A673 (cell line): ENCODE measurements around the gene UBA52. TPM values are rescaled to one million over a fixed set of nuclear protein-coding genes. Genes with fewer than 3 reads are reported as not detected.
A peak's percentile ranks its signal among the peaks of the same experiment; 100 is the strongest.

Experiments used
- BruUV-seq: library from RNA; stranded (reverse); fragments of 400-500 nt; replicated peaks from 2 replicates; lab custom pipeline; 2021; lab: Mats Ljungman, UMichigan
- CTCF ChIA-PET: fragments of 300-600 bp; sonication (Branson Sonifier 250); formaldehyde crosslinking; loops from one replicate; lab custom pipeline; 2022; ENCODE audit warnings: antibody characterized with exemption; lab: Charles Lee
- POLR2A ChIA-PET: fragments of 300-600 bp; sonication (Branson Sonifier 250); formaldehyde crosslinking; loops from one replicate; lab custom pipeline; 2022; ENCODE audit warnings: antibody characterized with exemption; ENCODE audit not compliant: low non-redundant PET; lab: Charles Lee
- DNase-seq: peaks from one replicate; pipeline ENCODE4 v3.0.0-alpha.2; 2015; ENCODE audit warnings: low spot score
- H3K27ac ChIP-seq: fragments of 200-600 bp; sonication (generic); 2 replicates; pipeline ENCODE4 v1.5.1; 2016; ENCODE audit warnings: mixed run types, low read depth, mild to moderate bottlenecking, mixed read lengths, antibody characterized with exemption, low read length; ENCODE audit not compliant: poor library complexity, severe bottlenecking
- H3K27me3 ChIP-seq: fragments of 200-600 bp; sonication (generic); replicated peaks from 2 replicates; pipeline ENCODE4 v1.6.1; 2017; ENCODE audit warnings: mixed run types, low read depth, mild to moderate bottlenecking, mixed read lengths, antibody characterized with exemption, low read length; ENCODE audit not compliant: insufficient read depth, poor library complexity
- H3K36me3 ChIP-seq: fragments of 200-600 bp; sonication (generic); 2 replicates; pipeline ENCODE4 v1.6.1; 2016; ENCODE audit warnings: mixed run types, mild to moderate bottlenecking, mixed read lengths, antibody characterized with exemption, low read length; ENCODE audit not compliant: insufficient read depth, poor library complexity, severe bottlenecking
- H3K4me1 ChIP-seq: fragments of 200-600 bp; sonication (generic); 2 replicates; pipeline ENCODE4 v1.6.1; 2017; ENCODE audit warnings: mixed run types, mild to moderate bottlenecking, mixed read lengths, antibody characterized with exemption, low read length; ENCODE audit not compliant: insufficient read depth, poor library complexity, severe bottlenecking
- H3K4me3 ChIP-seq: fragments of 200-600 bp; sonication (generic); 2 replicates; pipeline ENCODE4 v1.5.1; 2016; ENCODE audit warnings: low read depth, mixed run types, mild to moderate bottlenecking, mixed read lengths, low read length; ENCODE audit not compliant: poor library complexity, severe bottlenecking
- H3K9me3 ChIP-seq: fragments of 200-600 bp; sonication (generic); 2 replicates; pipeline ENCODE4 v1.6.1; 2016; ENCODE audit warnings: mixed run types, low read depth, mild to moderate bottlenecking, mixed read lengths, antibody characterized with exemption, low read length; ENCODE audit not compliant: poor library complexity, severe bottlenecking
- CTCF ChIP-seq: fragments of 300-800, 200-600 bp; sonication (generic); conservative IDR thresholded peaks from 2 replicates; pipeline ENCODE4 v1.5.1; 2017; ENCODE audit warnings: low read depth, mild to moderate bottlenecking, antibody characterized with exemption, low read length, moderate library complexity, mixed read lengths
- EZH2 ChIP-seq: fragments of 200-600 bp; sonication (generic); IDR thresholded peaks from 2 replicates; pipeline ENCODE4 v1.6.1; 2017; ENCODE audit warnings: borderline replicate concordance, low read depth, mild to moderate bottlenecking, mixed read lengths, antibody characterized with exemption, low read length; ENCODE audit not compliant: poor library complexity, severe bottlenecking
- intact Hi-C: fragments of 100-400 bp; cut with micrococcal nuclease; formaldehyde crosslinking; loops from one replicate; pipeline ENCODE4 v1.10.0; 2022; ENCODE audit not compliant: unreplicated experiment
- total RNA-seq: library from RNA; stranded (reverse); gene quantifications from 2 replicates; pipeline ENCODE4 v1.2.3, GENCODE V29; 2021

Gene UBA52
- total RNA-seq, 1 experiment from 2014 or later = 1,348 TPM

GRCh38 chr19:18607226-18608101, 35.8 kb downstream of the UBA52 start:
- Histone ChIP-seq H3K9me3 (no peaks in the 10 kb centered on the region), H3K27ac (peak overlapping the region; percentile 62), H3K4me1 (peaks cover 65% of the 10 kb centered on the region), H3K27me3 (no peaks in the 10 kb centered on the region), H3K4me3 (peak overlapping the region; percentile 53), H3K36me3 (no peaks in the 10 kb centered on the region)
- ChIA-PET POLR2A (no interaction called here), CTCF (no interaction called here)
- peak; percentile 71 for DNase-seq
- TF ChIP-seq EZH2 = no peak
- no peak for TF ChIP-seq CTCF
- BruUV-seq = no TSS peak
- intact Hi-C loops = no loop called here

- Histone ChIP-seq H3K4me1 (peaks cover 65% of the 10 kb centered on the region), H3K36me3 (no peaks in the 10 kb centered on the region), H3K27me3 (no peaks in the 10 kb centered on the region), H3K4me3 (peak overlapping the region; percentile 53), H3K9me3 (no peaks in the 10 kb centered on the region), H3K27ac (no peak overlapping the region)
- TF ChIP-seq CTCF = no peak
- TF ChIP-seq EZH2 = no peak
- CTCF ChIA-PET = no interaction called here
- no TSS peak for BruUV-seq
- DNase-seq = no peak
- POLR2A ChIA-PET = no interaction called here
- intact Hi-C loops = no loop called here
These were observed 36.6 kb downstream of the UBA52 start for GRCh38 chr19:18608102-18608804.

- H3K4me1 ChIP-seq = peaks cover 62% of the 10 kb centered on the region
- POLR2A ChIA-PET = no interaction called here
These were observed 37.4 kb downstream of the UBA52 start for GRCh38 chr19:18608805-18609716.

More at GRCh38 chr19:18608805-18609716, 37.4 kb downstream of the UBA52 start:
- DNase-seq = no peak
- Histone ChIP-seq H3K36me3 (no peaks in the 10 kb centered on the region), H3K4me3 (no peak overlapping the region), H3K27me3 (no peaks in the 10 kb centered on the region), H3K9me3 (no peaks in the 10 kb centered on the region), H3K27ac (no peak overlapping the region)
- intact Hi-C loops = no loop called here
- no peak for TF ChIP-seq CTCF
- TF ChIP-seq EZH2 = no peak
- CTCF ChIA-PET = no interaction called here
- BruUV-seq = no TSS peak
